ENCODE measurements around the gene CACNA1D. TPM values are rescaled to one million over a fixed set of nuclear protein-coding genes. Genes with fewer than 3 reads are reported as not detected.

CACNA1D gene
- total and polyA plus RNA-seq, 9 of the 15 experiments (the other 6 are each of a cell fraction or from before 2014, with no cell fraction given): 0.29 TPM; not detected in 8

GRCh38 chr3:53612508-53612907 is 118.1 kb downstream of the CACNA1D start:
- Histone ChIP-seq H3K27ac (ENCODE audit: extremely low read depth, low read depth, low read length) (no peak overlapping the region), H3K36me3 (ENCODE audit: control insufficient read depth, insufficient read depth, low read length) (no peaks in the 10 kb centered on the region), H3K4me1 (replicated peaks in 1 of 2; ENCODE audit: control insufficient read depth in 2 of 2, insufficient read depth in 2 of 2, low read length in 2 of 2) (no peaks in the 10 kb centered on the region), H4K20me1 (replicated peaks; ENCODE audit: control insufficient read depth, insufficient read depth, low read length) (no peaks in the 10 kb centered on the region), H3K9me3 (replicated peaks; ENCODE audit: control insufficient read depth, insufficient read depth, low read depth, low read length) (no peaks in the 10 kb centered on the region), H3K27me3 (ENCODE audit: control insufficient read depth in 2 of 2, insufficient read depth in 2 of 2, low read length in 2 of 2) (no peaks in the 10 kb centered on the region; a peak in 1 of 5 replicates), H3K79me2 (ENCODE audit: control insufficient read depth, insufficient read depth, low read length) (no peaks in the 10 kb centered on the region), H3K9ac (ENCODE audit: insufficient read depth in 1 of 2, low read depth in 2 of 2, low read length in 2 of 2) (no peak overlapping the region), H2AFZ (ENCODE audit: low read depth, low read length) (no peak overlapping the region), H3K4me3 (no peak overlapping the region), H3K4me2 (ENCODE audit: insufficient read depth, low read length) (no peak overlapping the region), H3K9me1 (ENCODE audit: control insufficient read depth, insufficient read depth, low read length) (no peaks in the 10 kb centered on the region)
- intact Hi-C loops (cut with micrococcal nuclease) (no loop called here), in situ Hi-C loops (cut with MboI) (no loop called here)
- TF ChIP-seq ZNF12 (CRISPR knock-in tag; IDR thresholded peaks at IDR 0.05): no peak
- FAIRE-seq (no peak), DNase-seq (ENCODE audit: extremely low read depth in 1 of 4, low spot score in 3 of 4) (no peak), ATAC-seq (no peak)
- ChIA-PET POLR2A (no interaction called here), CTCF (ENCODE audit: low intra/inter-chr PET ratio) (no interaction called here)
- 0% methylated on average over 4 of the region's 5 CpGs for WGBS (ENCODE audit: insufficient coverage, low coverage, missing lambda C conversion rate)
- BruUV-seq (replicated peaks): no TSS peak

GRCh38 chr3:53613125-53613524 is 118.7 kb downstream of the CACNA1D start:
- no peak overlapping the region for H3K4me2 ChIP-seq (ENCODE audit: insufficient read depth, low read length)
- POLR2A ChIA-PET: no interaction called here
- in situ Hi-C loops (cut with MboI): no loop called here
- H3K36me3 ChIP-seq (ENCODE audit: control insufficient read depth, insufficient read depth, low read length): no peaks in the 10 kb centered on the region
- TF ChIP-seq PURB (CRISPR knock-in tag; IDR thresholded peaks at IDR 0.05; ENCODE audit: low read depth) (no peak), TARDBP (IDR thresholded peaks at IDR 0.05) (no peak), ZFP30 (CRISPR knock-in tag; IDR thresholded peaks at IDR 0.05; ENCODE audit: borderline replicate concordance) (no peak), CHD2 (IDR thresholded peaks at IDR 0.05; ENCODE audit: low read depth, low read length) (no peak), PHF20 (IDR thresholded peaks at IDR 0.05; ENCODE audit: partially characterized antibody) (no peak), CHD4 (IDR thresholded peaks at IDR 0.05; ENCODE audit: insufficient read depth, insufficient replicate concordance, low read depth, low read length, poor library complexity, severe bottlenecking) (no peak)
- TF ChIP-seq, protein P1, sequence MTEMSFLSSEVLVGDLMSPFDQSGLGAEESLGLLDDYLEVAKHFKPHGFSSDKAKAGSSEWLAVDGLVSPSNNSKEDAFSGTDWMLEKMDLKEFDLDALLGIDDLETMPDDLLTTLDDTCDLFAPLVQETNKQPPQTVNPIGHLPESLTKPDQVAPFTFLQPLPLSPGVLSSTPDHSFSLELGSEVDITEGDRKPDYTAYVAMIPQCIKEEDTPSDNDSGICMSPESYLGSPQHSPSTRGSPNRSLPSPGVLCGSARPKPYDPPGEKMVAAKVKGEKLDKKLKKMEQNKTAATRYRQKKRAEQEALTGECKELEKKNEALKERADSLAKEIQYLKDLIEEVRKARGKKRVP (CRISPR knock-in tag; IDR thresholded peaks at IDR 0.05): no peak
- DNase-seq (ENCODE audit: extremely low read depth in 1 of 4, low spot score in 3 of 4) (no peak), FAIRE-seq (no peak), ATAC-seq (no peak)
- H4K20me1 ChIP-seq (replicated peaks; ENCODE audit: control insufficient read depth, insufficient read depth, low read length): no peaks in the 10 kb centered on the region
- CTCF ChIA-PET (ENCODE audit: low intra/inter-chr PET ratio): no interaction called here
- WGBS (ENCODE audit: insufficient coverage, low coverage, missing lambda C conversion rate): 0% methylated on average over 3 of the region's 3 CpGs
- no peak overlapping the region for H3K9ac ChIP-seq (ENCODE audit: insufficient read depth in 1 of 2, low read depth in 2 of 2, low read length in 2 of 2)
- no peaks in the 10 kb centered on the region for H3K79me2 ChIP-seq (ENCODE audit: control insufficient read depth, insufficient read depth, low read length)
- no peaks in the 10 kb centered on the region for H3K4me1 ChIP-seq (replicated peaks in 1 of 2; ENCODE audit: control insufficient read depth in 2 of 2, insufficient read depth in 2 of 2, low read length in 2 of 2)
- no peak overlapping the region for H2AFZ ChIP-seq (ENCODE audit: low read depth, low read length)
- H3K27ac ChIP-seq (ENCODE audit: extremely low read depth, low read depth, low read length): no peak overlapping the region
- H3K9me3 ChIP-seq (replicated peaks; ENCODE audit: control insufficient read depth, insufficient read depth, low read depth, low read length): no peaks in the 10 kb centered on the region
- H3K27me3 ChIP-seq (ENCODE audit: control insufficient read depth in 2 of 2, insufficient read depth in 2 of 2, low read length in 2 of 2): peaks cover 0 to 5% of the 10 kb centered on the region in 2 experiments; a peak in 2 of 5 replicates
- H3K4me3 ChIP-seq: no peak overlapping the region
- intact Hi-C loops (cut with micrococcal nuclease): no loop called here
- no peaks in the 10 kb centered on the region for H3K9me1 ChIP-seq (ENCODE audit: control insufficient read depth, insufficient read depth, low read length)
- no TSS peak for BruUV-seq (replicated peaks)

Measured in K562 (cell line).